Testis (tissue), 3 donors: ENCODE results near the gene LY6G5C. TPM values are rescaled to one million over a fixed set of nuclear protein-coding genes. Genes with fewer than 3 reads are reported as not detected.

Source experiments
- DNase-seq: peaks from one replicate; pipeline ENCODE4 v3.0.0-alpha.2; 2019
- H3K27ac ChIP-seq, 2 donors: fragments of 200-600 bp; sonication (generic); one replicate each; pipeline ENCODE4 v1.5.1; 2019
- H3K27me3 ChIP-seq: fragments of 200-600 bp; sonication (generic); one replicate; pipeline ENCODE4 v1.5.1; 2019
- H3K36me3 ChIP-seq: fragments of 200-600 bp; sonication (generic); one replicate; pipeline ENCODE4 v1.5.1; 2017; ENCODE audit warnings: low read depth; ENCODE audit errors: missing control alignments
- H3K4me1 ChIP-seq: fragments of 200-600 bp; sonication (generic); one replicate; pipeline ENCODE4 v1.5.1; 2019
- H3K4me3 ChIP-seq, 2 donors: fragments of 200-600 bp; sonication (generic); one replicate each; pipeline ENCODE4 v1.5.1; 2017 to 2019
- H3K9me3 ChIP-seq: fragments of 200-600 bp; sonication (generic); one replicate; pipeline ENCODE4 v1.5.1; 2017
- CTCF ChIP-seq, 3 experiments: fragments of 450-650 bp in 2 of 3; fragments of 200-600 bp in 1 of 3; sonication (generic) in 1 of 3; IDR thresholded peaks; one replicate each; pipeline ENCODE4 v1.5.1; 2016 to 2019; ENCODE audit warnings: antibody characterized with exemption in 3 of 3, mild to moderate bottlenecking in 2 of 3, moderate library complexity in 1 of 3
- POLR2A ChIP-seq: fragments of 450-650 bp; IDR thresholded peaks from one replicate; pipeline ENCODE4 v1.6.1; 2017; ENCODE audit warnings: antibody characterized with exemption, mild to moderate bottlenecking, moderate library complexity
- WGBS, 2 donors: methylation state at CpG; one replicate each; pipeline ENCODE4 v1.1.5; 2018; 5-methylcytosine and 5-hydroxymethylcytosine counted together
- intact Hi-C: fragments of 100-400 bp; cut with DNase I; formaldehyde crosslinking; loops from one replicate; pipeline ENCODE4 v1.15.1; 2023; ENCODE audit warnings: low total_unique reads
- polyA plus RNA-seq: library from polyadenylated mRNA; stranded (reverse); fragments of 350-450 nt; fragmentation: Illumina TruSeq; extraction: RNeasy Lipid Tissue Mini Kit (QIAGEN cat#74804); gene quantifications from one replicate; pipeline ENCODE4 v1.2.3, GENCODE V29; 2014; ENCODE audit warnings: low read depth, low replicate concordance; ENCODE audit not compliant: insufficient read depth
- total RNA-seq, 2 donors: library from RNA; depleted of rRNA; stranded (reverse); fragments of >200 nt; gene quantifications; one replicate each; pipeline ENCODE4 v1.2.3, GENCODE V29; 2016

Gene LY6G5C
- total and polyA plus RNA-seq, 3 donors from 2014 or later = 8.7 to 18.3 (median 14.0) TPM

GRCh38 chr6:31641370-31641769, 39.5 kb downstream of the LY6G5C start:
- H3K9me3 ChIP-seq = no peaks in the 10 kb centered on the region
- TF ChIP-seq CTCF (IDR thresholded peaks at IDR 0.05) (no peak), POLR2A (no peak)
- H3K36me3 ChIP-seq = no peaks in the 10 kb centered on the region
- intact Hi-C loops = no loop called here
- WGBS, 2 donors = 86 to 91% methylated on average over 4 of the region's 4 CpGs
- H3K4me1 ChIP-seq = no peaks in the 10 kb centered on the region
- no peak overlapping the region for H3K4me3 ChIP-seq
- H3K27me3 ChIP-seq = no peaks in the 10 kb centered on the region
- no peak overlapping the region for H3K27ac ChIP-seq
- DNase-seq = no peak

- Histone ChIP-seq H3K27me3 (no peaks in the 10 kb centered on the region), H3K4me1 (no peaks in the 10 kb centered on the region), H3K9me3 (no peaks in the 10 kb centered on the region), H3K36me3 (no peaks in the 10 kb centered on the region), H3K4me3 (no peak overlapping the region), H3K27ac (no peak overlapping the region)
- TF ChIP-seq POLR2A = no peak
- TF ChIP-seq CTCF (IDR thresholded peaks at IDR 0.05) = no peak
- WGBS, 2 donors = 95 to 97% methylated on average over 6 of the region's 6 CpGs
- intact Hi-C loops = no loop called here
- DNase-seq = no peak
Observed at GRCh38 chr6:31640612-31641011, 40.3 kb downstream of the LY6G5C start.

- Histone ChIP-seq H3K4me1 (no peaks in the 10 kb centered on the region), H3K9me3 (no peaks in the 10 kb centered on the region), H3K27me3 (no peaks in the 10 kb centered on the region), H3K36me3 (no peaks in the 10 kb centered on the region), H3K27ac (no peak overlapping the region), H3K4me3 (no peak overlapping the region)
- no peak for TF ChIP-seq POLR2A
- no peak for DNase-seq
- WGBS, 2 donors = 82 to 84% methylated on average over 7 to 10 of the region's 10 CpGs
- intact Hi-C loops = no loop called here
Observed at GRCh38 chr6:31639449-31639861, 41.4 kb downstream of the LY6G5C start.

- no peaks in the 10 kb centered on the region for H3K9me3 ChIP-seq
- no peaks in the 10 kb centered on the region for H3K4me1 ChIP-seq
- no peak for TF ChIP-seq CTCF (IDR thresholded peaks at IDR 0.05)
- TF ChIP-seq POLR2A = no peak
- no peaks in the 10 kb centered on the region for H3K36me3 ChIP-seq
- H3K4me3 ChIP-seq = no peak overlapping the region
- 86 to 87% methylated on average over 9 of the region's 9 CpGs for WGBS, 2 donors
- no peak overlapping the region for H3K27ac ChIP-seq
- intact Hi-C loops = no loop called here
- DNase-seq = no peak
- no peaks in the 10 kb centered on the region for H3K27me3 ChIP-seq
Observed at GRCh38 chr6:31639043-31639442, 41.8 kb downstream of the LY6G5C start.

GRCh38 chr6:31636698-31637596, 43.9 kb downstream of the LY6G5C start:
- no peak overlapping the region for H3K27ac ChIP-seq
- no peaks in the 10 kb centered on the region for H3K27me3 ChIP-seq
- no peaks in the 10 kb centered on the region for H3K36me3 ChIP-seq
- no peak for TF ChIP-seq CTCF (IDR thresholded peaks at IDR 0.05)
- no peak for TF ChIP-seq POLR2A
- H3K4me3 ChIP-seq = no peak overlapping the region
- peaks cover 4% of the 10 kb centered on the region for H3K4me1 ChIP-seq
- 78 to 82% methylated on average over 26 to 27 of the region's 27 CpGs for WGBS, 2 donors
- no peaks in the 10 kb centered on the region for H3K9me3 ChIP-seq
- DNase-seq = no peak
- intact Hi-C loops = no loop called here
